K562 treated with DMSO at 1 percent for 4 hours (cell line): ENCODE results near the gene AQP7. TPM values are rescaled to one million over a fixed set of nuclear protein-coding genes. Genes with fewer than 3 reads are reported as not detected.

Experiments
- total RNA-seq: library from RNA; unstranded; fragments of 300-600 nt; gene quantifications from 2 replicates; pipeline ENCODE4 v1.2.3, GENCODE V29; 2022; ENCODE audit not compliant: insufficient read depth

AQP7 gene
- 1.4 TPM in 1 of 2 replicates, not detected in the other for total RNA-seq

GRCh38 chr9:33402371-33402770 is at the start of gene AQP7:
Gene AQP7, minus strand, starts transcription at chr9:33402568. Its CDS starts 1,306 bp downstream, at chr9:33401262.

GRCh38 chr9:33446946-33447798 is 44.8 kb upstream of the AQP7 start, which contains the start of gene AQP3:
Gene AQP3, minus strand, starts transcription at chr9:33447593. Its CDS starts 63 bp downstream, at chr9:33447530.

Other genes starting within 250 kb of the AQP7 start
- gene B4GALT1, start 235.2 kb downstream of the AQP7 start, total RNA-seq = 28.9 and 32.8 TPM in 2 replicates
- gene SPINK4, start 162.4 kb downstream of the AQP7 start, total RNA-seq = not detected in 2 replicates
- 94.4 and 121 TPM in 2 replicates for gene BAG1, start 137.9 kb downstream of the AQP7 start, total RNA-seq
- 38.2 and 43.7 TPM in 2 replicates for gene CHMP5, start 137.5 kb downstream of the AQP7 start, total RNA-seq
- gene NFX1, start 112.1 kb downstream of the AQP7 start, total RNA-seq = 15.8 and 16.7 TPM in 2 replicates
- gene AQP3, start 45.0 kb upstream of the AQP7 start, total RNA-seq = 19.2 and 33.9 TPM in 2 replicates
- 15.8 and 17.2 TPM in 2 replicates for gene NOL6, start 71.4 kb upstream of the AQP7 start, total RNA-seq
- 0.24 TPM in 1 of 2 replicates, not detected in the other for gene ANKRD18B, start 121.7 kb upstream of the AQP7 start, total RNA-seq